Measurements from ENCODE around the gene NAP1L5.

The NAP1L5 gene

GRCh38 chr4:88653371-88653946, 44.2 kb downstream of the NAP1L5 start:
- ChIA-PET POLR2A (no interaction called here), CTCF (interaction anchor here (0.9 kb wide), 1 partner anchor 113 kb away, joined by 3 read pairs; no protein-coding TSS in a partner anchor)
- Histone ChIP-seq H3K4me3 (ENCODE audit: low read depth, low read length) (no peak overlapping the region), H3K9me3 (ENCODE audit: control insufficient read depth, insufficient read depth, low read depth, low read length) (no peaks in the 10 kb centered on the region), H3K4me1 (ENCODE audit: control insufficient read depth, insufficient read depth, low read length) (no peaks in the 10 kb centered on the region), H3K27ac (ENCODE audit: extremely low read depth, low read depth, low read length) (no peak overlapping the region), H3K36me3 (ENCODE audit: control insufficient read depth in 2 of 2, insufficient read depth in 1 of 2, low read length in 2 of 2) (peaks cover 0 to 10% of the 10 kb centered on the region in 2 experiments; a peak in 1 of 3 replicates)
- TF ChIP-seq ZNF133 (tag by site-specific recombination; IDR thresholded peaks at IDR 0.05) (no peak), ZNF660 (tag by site-specific recombination; IDR thresholded peaks at IDR 0.05) (no peak), REPIN1 (tag by site-specific recombination; IDR thresholded peaks at IDR 0.05; ENCODE audit: low read depth) (no peak), ZNF404 (tag by site-specific recombination; IDR thresholded peaks at IDR 0.05) (no peak)

GRCh38 chr4:88649716-88650115, 47.9 kb downstream of the NAP1L5 start:
- Histone ChIP-seq H3K4me1 (ENCODE audit: control insufficient read depth, insufficient read depth, low read length) (no peaks in the 10 kb centered on the region), H3K9me3 (ENCODE audit: control insufficient read depth, insufficient read depth, low read depth, low read length) (no peaks in the 10 kb centered on the region), H3K27ac (ENCODE audit: extremely low read depth, low read depth, low read length) (no peak overlapping the region), H3K4me3 (ENCODE audit: low read depth, low read length) (no peak overlapping the region), H3K36me3 (ENCODE audit: control insufficient read depth in 2 of 2, insufficient read depth in 1 of 2, low read length in 2 of 2) (no peaks in the 10 kb centered on the region)
- ChIA-PET POLR2A (no interaction called here), CTCF (interaction anchor here (0.6 to 0.7 kb wide), 3 partner anchors 27 to 441 kb away, joined by 3 to 4 read pairs (median 3); no protein-coding TSS in a partner anchor)
- TF ChIP-seq TSHZ1 (tag by site-specific recombination; IDR thresholded peaks at IDR 0.05; ENCODE audit: borderline replicate concordance) (no peak), SALL2 (tag by site-specific recombination; IDR thresholded peaks at IDR 0.05; ENCODE audit: borderline replicate concordance) (no peak), ZBTB7A (tag by site-specific recombination; IDR thresholded peaks at IDR 0.05; ENCODE audit: low read depth) (no peak), ZFP69B (tag by site-specific recombination; IDR thresholded peaks at IDR 0.05) (no peak), ZNF529 (tag by site-specific recombination; IDR thresholded peaks at IDR 0.05; ENCODE audit: insufficient replicate concordance) (no peak), ZBTB26 (tag by site-specific recombination; optimal IDR thresholded peaks at IDR 0.05) (no peak), ZNF530 (tag by site-specific recombination; IDR thresholded peaks at IDR 0.05; ENCODE audit: low read depth) (no peak), SCRT2 (tag by site-specific recombination; IDR thresholded peaks at IDR 0.05) (no peak), ZNF239 (tag by site-specific recombination; IDR thresholded peaks at IDR 0.05) (no peak), ZNF561 (tag by site-specific recombination; IDR thresholded peaks at IDR 0.05; ENCODE audit: borderline replicate concordance) (no peak)
- TF ChIP-seq, protein P1, sequence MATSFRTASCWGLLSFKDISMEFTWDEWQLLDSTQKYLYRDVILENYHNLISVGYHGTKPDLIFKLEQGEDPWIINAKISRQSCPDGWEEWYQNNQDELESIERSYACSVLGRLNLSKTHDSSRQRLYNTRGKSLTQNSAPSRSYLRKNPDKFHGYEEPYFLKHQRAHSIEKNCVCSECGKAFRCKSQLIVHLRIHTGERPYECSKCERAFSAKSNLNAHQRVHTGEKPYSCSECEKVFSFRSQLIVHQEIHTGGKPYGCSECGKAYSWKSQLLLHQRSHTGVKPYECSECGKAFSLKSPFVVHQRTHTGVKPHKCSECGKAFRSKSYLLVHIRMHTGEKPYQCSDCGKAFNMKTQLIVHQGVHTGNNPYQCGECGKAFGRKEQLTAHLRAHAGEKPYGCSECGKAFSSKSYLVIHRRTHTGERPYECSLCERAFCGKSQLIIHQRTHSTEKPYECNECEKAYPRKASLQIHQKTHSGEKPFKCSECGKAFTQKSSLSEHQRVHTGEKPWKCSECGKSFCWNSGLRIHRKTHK (tag by site-specific recombination; IDR thresholded peaks at IDR 0.05) = no peak
- TF ChIP-seq, protein P2, sequence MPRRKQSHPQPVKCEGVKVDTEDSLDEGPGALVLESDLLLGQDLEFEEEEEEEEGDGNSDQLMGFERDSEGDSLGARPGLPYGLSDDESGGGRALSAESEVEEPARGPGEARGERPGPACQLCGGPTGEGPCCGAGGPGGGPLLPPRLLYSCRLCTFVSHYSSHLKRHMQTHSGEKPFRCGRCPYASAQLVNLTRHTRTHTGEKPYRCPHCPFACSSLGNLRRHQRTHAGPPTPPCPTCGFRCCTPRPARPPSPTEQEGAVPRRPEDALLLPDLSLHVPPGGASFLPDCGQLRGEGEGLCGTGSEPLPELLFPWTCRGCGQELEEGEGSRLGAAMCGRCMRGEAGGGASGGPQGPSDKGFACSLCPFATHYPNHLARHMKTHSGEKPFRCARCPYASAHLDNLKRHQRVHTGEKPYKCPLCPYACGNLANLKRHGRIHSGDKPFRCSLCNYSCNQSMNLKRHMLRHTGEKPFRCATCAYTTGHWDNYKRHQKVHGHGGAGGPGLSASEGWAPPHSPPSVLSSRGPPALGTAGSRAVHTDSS (tag by site-specific recombination; IDR thresholded peaks at IDR 0.05) = no peak
